ENCODE data around the gene CCDC81.

DNA sequence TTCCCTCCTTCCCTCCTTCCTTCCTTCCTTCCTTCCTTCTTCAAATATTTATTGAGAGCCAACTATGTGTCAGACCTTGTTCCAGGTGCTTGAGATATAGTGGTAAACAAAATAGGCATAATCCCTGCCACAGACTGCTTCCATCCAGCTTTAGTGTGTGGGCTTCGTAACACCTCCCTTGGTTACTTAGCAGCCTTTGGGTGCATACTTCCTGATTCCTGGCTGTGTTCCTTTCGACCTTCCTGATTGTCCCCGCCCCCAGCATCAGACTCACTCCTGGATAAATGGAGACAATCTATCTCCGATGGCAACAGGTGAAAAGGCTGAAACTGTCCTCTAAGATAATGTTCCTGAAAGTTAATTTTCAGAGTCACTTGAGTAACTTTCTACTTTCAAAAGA lies 13.5 kb downstream of the CCDC81 start:
- TF ChIP-seq, protein P1, sequence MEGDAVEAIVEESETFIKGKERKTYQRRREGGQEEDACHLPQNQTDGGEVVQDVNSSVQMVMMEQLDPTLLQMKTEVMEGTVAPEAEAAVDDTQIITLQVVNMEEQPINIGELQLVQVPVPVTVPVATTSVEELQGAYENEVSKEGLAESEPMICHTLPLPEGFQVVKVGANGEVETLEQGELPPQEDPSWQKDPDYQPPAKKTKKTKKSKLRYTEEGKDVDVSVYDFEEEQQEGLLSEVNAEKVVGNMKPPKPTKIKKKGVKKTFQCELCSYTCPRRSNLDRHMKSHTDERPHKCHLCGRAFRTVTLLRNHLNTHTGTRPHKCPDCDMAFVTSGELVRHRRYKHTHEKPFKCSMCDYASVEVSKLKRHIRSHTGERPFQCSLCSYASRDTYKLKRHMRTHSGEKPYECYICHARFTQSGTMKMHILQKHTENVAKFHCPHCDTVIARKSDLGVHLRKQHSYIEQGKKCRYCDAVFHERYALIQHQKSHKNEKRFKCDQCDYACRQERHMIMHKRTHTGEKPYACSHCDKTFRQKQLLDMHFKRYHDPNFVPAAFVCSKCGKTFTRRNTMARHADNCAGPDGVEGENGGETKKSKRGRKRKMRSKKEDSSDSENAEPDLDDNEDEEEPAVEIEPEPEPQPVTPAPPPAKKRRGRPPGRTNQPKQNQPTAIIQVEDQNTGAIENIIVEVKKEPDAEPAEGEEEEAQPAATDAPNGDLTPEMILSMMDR (IDR thresholded peaks at IDR 0.05), result no peak
- TF ChIP-seq POLR2A (IDR thresholded peaks at IDR 0.05), result no peak
